ENCODE results near the gene ITGA7.

DNA sequence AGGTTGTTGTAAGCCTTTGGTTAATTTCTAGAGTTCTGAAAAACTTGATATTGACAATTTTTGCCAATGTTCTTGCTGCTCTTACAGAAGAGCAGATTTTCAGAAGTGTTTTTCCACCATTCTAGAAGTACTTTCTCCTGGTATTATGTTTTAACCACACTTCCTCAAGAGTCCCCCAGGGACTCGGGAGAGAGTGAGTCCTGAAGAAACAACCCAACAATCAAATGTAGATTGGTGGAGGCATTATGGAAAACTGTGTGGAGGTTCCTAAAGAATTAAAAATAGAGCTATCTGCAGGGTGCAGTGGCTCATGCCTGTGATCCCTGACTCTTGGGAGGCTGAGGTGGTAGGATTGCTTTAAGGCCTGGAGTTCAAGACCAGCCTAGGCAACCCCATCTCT, 44.3 kb downstream of the ITGA7 start:
- TF ChIP-seq, protein P1, sequence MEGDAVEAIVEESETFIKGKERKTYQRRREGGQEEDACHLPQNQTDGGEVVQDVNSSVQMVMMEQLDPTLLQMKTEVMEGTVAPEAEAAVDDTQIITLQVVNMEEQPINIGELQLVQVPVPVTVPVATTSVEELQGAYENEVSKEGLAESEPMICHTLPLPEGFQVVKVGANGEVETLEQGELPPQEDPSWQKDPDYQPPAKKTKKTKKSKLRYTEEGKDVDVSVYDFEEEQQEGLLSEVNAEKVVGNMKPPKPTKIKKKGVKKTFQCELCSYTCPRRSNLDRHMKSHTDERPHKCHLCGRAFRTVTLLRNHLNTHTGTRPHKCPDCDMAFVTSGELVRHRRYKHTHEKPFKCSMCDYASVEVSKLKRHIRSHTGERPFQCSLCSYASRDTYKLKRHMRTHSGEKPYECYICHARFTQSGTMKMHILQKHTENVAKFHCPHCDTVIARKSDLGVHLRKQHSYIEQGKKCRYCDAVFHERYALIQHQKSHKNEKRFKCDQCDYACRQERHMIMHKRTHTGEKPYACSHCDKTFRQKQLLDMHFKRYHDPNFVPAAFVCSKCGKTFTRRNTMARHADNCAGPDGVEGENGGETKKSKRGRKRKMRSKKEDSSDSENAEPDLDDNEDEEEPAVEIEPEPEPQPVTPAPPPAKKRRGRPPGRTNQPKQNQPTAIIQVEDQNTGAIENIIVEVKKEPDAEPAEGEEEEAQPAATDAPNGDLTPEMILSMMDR (IDR thresholded peaks at IDR 0.05), result no peak
- no peak for TF ChIP-seq POLR2A (IDR thresholded peaks at IDR 0.05)
